ENCODE data around the gene SEMA4B.
A peak's percentile ranks its signal among the peaks of the same experiment; 100 is the strongest.
"Not testable (repeated sequence)": the region's sequence is repeated elsewhere in the genome, so short reads cannot be mapped to it uniquely, and the experiment has no call there.

The SEMA4B gene

DNA sequence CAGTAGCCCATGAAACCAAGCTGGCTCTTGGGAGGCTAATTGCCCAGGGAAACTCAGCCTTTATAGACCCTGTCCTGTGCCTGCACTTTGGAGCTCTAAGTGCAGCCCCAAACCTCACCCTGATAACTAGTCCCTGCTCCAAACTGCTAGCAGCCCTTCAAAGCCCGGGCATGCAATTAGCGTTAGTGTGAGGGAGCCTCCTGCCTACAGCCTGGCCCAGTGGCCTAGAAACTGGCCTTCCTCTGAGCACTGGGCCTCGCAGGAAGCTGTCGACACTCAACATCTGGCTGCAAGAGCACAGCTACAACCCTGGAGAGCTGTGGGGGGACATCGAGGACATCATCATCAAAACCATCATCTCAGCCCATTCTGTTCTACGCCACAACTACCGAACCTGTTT lies 56.6 kb downstream of the SEMA4B start:
- H3K4me3 ChIP-seq (replicated peaks; ENCODE audit: insufficient read depth, low read length) = no peak overlapping the region
- DNase-seq (ENCODE audit: low read depth in 1 of 2, low spot score in 1 of 2) = peak in 1 of 2 experiments; percentile 6
- H3K27ac ChIP-seq (replicated peaks) = no peak overlapping the region
- no peak for TF ChIP-seq SPI1 (IDR thresholded peaks at IDR 0.05; ENCODE audit: borderline replicate concordance, low read depth)
- TF ChIP-seq, protein P1, sequence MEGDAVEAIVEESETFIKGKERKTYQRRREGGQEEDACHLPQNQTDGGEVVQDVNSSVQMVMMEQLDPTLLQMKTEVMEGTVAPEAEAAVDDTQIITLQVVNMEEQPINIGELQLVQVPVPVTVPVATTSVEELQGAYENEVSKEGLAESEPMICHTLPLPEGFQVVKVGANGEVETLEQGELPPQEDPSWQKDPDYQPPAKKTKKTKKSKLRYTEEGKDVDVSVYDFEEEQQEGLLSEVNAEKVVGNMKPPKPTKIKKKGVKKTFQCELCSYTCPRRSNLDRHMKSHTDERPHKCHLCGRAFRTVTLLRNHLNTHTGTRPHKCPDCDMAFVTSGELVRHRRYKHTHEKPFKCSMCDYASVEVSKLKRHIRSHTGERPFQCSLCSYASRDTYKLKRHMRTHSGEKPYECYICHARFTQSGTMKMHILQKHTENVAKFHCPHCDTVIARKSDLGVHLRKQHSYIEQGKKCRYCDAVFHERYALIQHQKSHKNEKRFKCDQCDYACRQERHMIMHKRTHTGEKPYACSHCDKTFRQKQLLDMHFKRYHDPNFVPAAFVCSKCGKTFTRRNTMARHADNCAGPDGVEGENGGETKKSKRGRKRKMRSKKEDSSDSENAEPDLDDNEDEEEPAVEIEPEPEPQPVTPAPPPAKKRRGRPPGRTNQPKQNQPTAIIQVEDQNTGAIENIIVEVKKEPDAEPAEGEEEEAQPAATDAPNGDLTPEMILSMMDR (IDR thresholded peaks at IDR 0.05; ENCODE audit: insufficient read depth, low read length) = no peak
- no peak for TF ChIP-seq REST (IDR thresholded peaks at IDR 0.05; ENCODE audit: insufficient replicate concordance, low read depth)
- no peak for TF ChIP-seq POLR2AphosphoS5 (IDR thresholded peaks at IDR 0.05; ENCODE audit: low read depth)
- no peak for TF ChIP-seq GABPA (IDR thresholded peaks at IDR 0.05; ENCODE audit: low read depth)
- H3K27me3 ChIP-seq (ENCODE audit: insufficient read depth, poor library complexity, severe bottlenecking) = no peaks in the 10 kb centered on the region

GRCh38 chr15:90259524-90259923 lies 58.4 kb downstream of the SEMA4B start:
- Histone ChIP-seq H3K4me3 (replicated peaks; ENCODE audit: insufficient read depth, low read length) (no peak overlapping the region), H3K27me3 (ENCODE audit: insufficient read depth, poor library complexity, severe bottlenecking) (no peaks in the 10 kb centered on the region), H3K27ac (replicated peaks) (no peak overlapping the region)
- TF ChIP-seq GABPA (IDR thresholded peaks at IDR 0.05; ENCODE audit: low read depth) (no peak), POLR2AphosphoS5 (IDR thresholded peaks at IDR 0.05; ENCODE audit: low read depth) (no peak), SPI1 (IDR thresholded peaks at IDR 0.05; ENCODE audit: borderline replicate concordance, low read depth) (no peak), REST (IDR thresholded peaks at IDR 0.05; ENCODE audit: insufficient replicate concordance, low read depth) (no peak)
- TF ChIP-seq, protein P1 (IDR thresholded peaks at IDR 0.05; ENCODE audit: insufficient read depth, low read length) = no peak
- no peak for DNase-seq (ENCODE audit: low read depth in 1 of 2, low spot score in 1 of 2)

- DNase-seq (ENCODE audit: low read depth in 1 of 2, low spot score in 1 of 2); H3K27ac ChIP-seq (replicated peaks); H3K4me3 ChIP-seq (replicated peaks; ENCODE audit: insufficient read depth, low read length); H3K27me3 ChIP-seq (ENCODE audit: insufficient read depth, poor library complexity, severe bottlenecking): not testable (repeated sequence)
Observed at GRCh38 chr15:90260731-90261130, 59.6 kb downstream of the SEMA4B start.

DNA sequence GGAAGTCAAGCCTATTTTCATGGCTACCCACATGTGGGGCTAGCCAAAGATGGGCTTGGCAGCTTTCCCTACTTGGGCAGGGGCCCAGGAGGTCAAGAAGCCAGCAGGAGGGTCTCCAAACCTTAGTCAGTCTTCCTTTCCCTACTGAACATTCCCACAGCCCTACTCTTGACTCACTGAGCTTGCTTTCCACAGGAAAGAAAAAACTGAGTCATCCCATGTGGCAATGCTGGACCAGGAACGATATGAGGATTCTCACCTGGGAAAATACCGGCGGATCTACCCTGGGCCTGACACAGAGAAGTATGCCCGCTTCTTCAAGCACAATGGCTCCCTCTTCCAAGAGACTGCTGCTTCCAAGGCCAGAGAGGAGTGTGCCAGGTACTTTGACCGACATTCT lies 60.7 kb downstream of the SEMA4B start:
- no peak overlapping the region for H3K4me3 ChIP-seq (replicated peaks; ENCODE audit: insufficient read depth, low read length)
- DNase-seq (ENCODE audit: low read depth in 1 of 2, low spot score in 1 of 2) = no peak
- no peaks in the 10 kb centered on the region for H3K27me3 ChIP-seq (ENCODE audit: insufficient read depth, poor library complexity, severe bottlenecking)
- no peak overlapping the region for H3K27ac ChIP-seq (replicated peaks)
- TF ChIP-seq GABPA (IDR thresholded peaks at IDR 0.05; ENCODE audit: low read depth) (no peak), POLR2AphosphoS5 (IDR thresholded peaks at IDR 0.05; ENCODE audit: low read depth) (no peak), SPI1 (IDR thresholded peaks at IDR 0.05; ENCODE audit: borderline replicate concordance, low read depth) (no peak), REST (IDR thresholded peaks at IDR 0.05; ENCODE audit: insufficient replicate concordance, low read depth) (no peak)
- TF ChIP-seq, protein P1 (IDR thresholded peaks at IDR 0.05; ENCODE audit: insufficient read depth, low read length) = no peak

All from HL-60 (cell line).